ENCODE data around the gene ZNF687.

ZNF687 gene

DNA sequence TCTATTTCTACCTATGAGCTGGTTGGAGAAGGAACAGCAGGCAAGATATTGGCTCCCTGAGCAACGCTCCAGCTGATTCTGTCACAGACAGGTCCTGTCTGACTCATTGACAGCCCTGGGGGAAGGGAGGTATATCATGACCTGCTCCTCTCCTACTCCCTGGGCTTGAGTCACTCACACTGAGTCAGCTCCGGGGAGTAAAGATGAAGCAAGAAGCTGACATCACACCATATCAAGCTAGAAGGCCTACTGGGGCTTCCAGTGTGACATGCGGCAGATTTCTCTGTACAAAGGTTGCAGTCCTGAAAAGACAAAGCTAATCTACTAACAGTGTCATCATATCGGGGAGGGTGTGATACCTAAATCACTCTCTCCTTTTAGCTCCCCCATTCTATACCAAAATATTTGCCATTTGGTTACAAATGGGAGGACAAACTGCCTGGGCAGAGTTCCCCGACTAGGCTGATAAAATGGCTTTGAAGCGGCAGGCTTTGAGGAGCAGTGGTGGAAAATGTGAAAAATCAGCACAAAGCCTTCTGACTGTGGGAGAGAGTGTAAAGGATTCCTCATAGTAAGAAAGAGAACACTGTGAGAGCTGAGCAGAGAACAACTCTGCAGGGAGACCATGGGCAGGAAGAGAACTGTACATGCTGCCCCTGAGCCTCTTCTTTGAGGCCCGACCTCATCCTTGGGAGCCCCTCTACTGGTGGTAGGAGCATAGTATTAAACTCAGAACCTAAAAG lies 29.7 kb downstream of the ZNF687 start:
- peak overlapping the region; percentile 57 for H3K27ac ChIP-seq (ENCODE audit: poor library complexity, severe bottlenecking)
- peaks cover 84% of the 10 kb centered on the region for H3K36me3 ChIP-seq (ENCODE audit: low read depth)
- ATAC-seq (ENCODE audit: low read depth) (peak; percentile 97), DNase-seq (ENCODE audit: low spot score) (peak; percentile 98)
- H3K9me3 ChIP-seq (ENCODE audit: severe bottlenecking) = no peaks in the 10 kb centered on the region
- no peak overlapping the region for H3K4me3 ChIP-seq (ENCODE audit: severe bottlenecking)
- H3K4me1 ChIP-seq (ENCODE audit: insufficient read depth, poor library complexity, severe bottlenecking) = peaks cover 22% of the 10 kb centered on the region
- TF ChIP-seq, protein P1, sequence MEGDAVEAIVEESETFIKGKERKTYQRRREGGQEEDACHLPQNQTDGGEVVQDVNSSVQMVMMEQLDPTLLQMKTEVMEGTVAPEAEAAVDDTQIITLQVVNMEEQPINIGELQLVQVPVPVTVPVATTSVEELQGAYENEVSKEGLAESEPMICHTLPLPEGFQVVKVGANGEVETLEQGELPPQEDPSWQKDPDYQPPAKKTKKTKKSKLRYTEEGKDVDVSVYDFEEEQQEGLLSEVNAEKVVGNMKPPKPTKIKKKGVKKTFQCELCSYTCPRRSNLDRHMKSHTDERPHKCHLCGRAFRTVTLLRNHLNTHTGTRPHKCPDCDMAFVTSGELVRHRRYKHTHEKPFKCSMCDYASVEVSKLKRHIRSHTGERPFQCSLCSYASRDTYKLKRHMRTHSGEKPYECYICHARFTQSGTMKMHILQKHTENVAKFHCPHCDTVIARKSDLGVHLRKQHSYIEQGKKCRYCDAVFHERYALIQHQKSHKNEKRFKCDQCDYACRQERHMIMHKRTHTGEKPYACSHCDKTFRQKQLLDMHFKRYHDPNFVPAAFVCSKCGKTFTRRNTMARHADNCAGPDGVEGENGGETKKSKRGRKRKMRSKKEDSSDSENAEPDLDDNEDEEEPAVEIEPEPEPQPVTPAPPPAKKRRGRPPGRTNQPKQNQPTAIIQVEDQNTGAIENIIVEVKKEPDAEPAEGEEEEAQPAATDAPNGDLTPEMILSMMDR (IDR thresholded peaks at IDR 0.05; ENCODE audit: poor library complexity, severe bottlenecking) = no peak
- no peaks in the 10 kb centered on the region for H3K27me3 ChIP-seq (ENCODE audit: insufficient read depth, poor library complexity, severe bottlenecking)

DNA sequence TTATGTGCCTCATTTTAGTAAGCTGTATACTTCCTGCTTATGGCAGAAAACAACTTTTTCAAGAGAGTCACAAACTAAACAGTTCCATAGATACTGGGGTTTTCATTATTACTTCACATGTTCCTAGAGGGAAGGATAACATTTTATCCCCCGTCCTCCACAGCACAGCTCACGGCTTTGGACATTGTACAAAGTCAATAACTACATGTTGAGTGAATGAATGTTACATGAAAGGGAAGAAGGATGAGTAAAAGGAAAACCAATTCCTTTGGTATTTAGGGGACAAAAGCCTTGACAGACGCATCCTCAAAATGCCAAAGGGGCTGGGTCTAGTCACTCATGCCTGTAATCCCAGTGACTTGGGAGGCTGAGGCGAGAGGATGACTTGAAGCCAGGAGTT lies 30.3 kb downstream of the ZNF687 start:
- no peaks in the 10 kb centered on the region for H3K9me3 ChIP-seq (ENCODE audit: severe bottlenecking)
- H3K4me1 ChIP-seq (ENCODE audit: insufficient read depth, poor library complexity, severe bottlenecking) = peaks cover 22% of the 10 kb centered on the region
- TF ChIP-seq, protein P1 (IDR thresholded peaks at IDR 0.05; ENCODE audit: poor library complexity, severe bottlenecking) = no peak
- H3K36me3 ChIP-seq (ENCODE audit: low read depth) = peaks cover 81% of the 10 kb centered on the region
- DNase-seq (ENCODE audit: low spot score) (no peak), ATAC-seq (ENCODE audit: low read depth) (no peak)
- H3K4me3 ChIP-seq (ENCODE audit: severe bottlenecking) = no peak overlapping the region
- peak overlapping the region; percentile 57 for H3K27ac ChIP-seq (ENCODE audit: poor library complexity, severe bottlenecking)
- H3K27me3 ChIP-seq (ENCODE audit: insufficient read depth, poor library complexity, severe bottlenecking) = no peaks in the 10 kb centered on the region

DNA sequence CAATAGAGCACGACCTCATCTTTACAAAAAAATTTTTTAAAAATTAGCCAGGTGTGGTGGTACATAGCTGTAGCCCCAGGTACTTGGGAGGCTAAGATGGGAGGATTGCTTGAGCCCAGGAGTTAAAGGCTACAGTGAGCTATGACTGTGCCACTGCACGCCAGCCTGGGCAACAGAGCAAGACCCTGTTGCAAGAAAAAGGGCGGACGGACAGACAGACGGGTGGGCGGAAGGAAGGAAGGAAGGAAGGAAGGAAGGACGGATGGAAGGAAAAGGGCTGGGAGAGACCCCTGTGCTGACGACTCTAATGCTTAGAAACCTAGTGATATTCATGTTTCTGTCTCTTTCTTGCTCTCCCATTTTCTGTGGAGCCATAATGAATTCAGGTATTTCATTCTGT lies 30.7 kb downstream of the ZNF687 start:
- Histone ChIP-seq H3K4me1 (ENCODE audit: insufficient read depth, poor library complexity, severe bottlenecking) (peaks cover 22% of the 10 kb centered on the region), H3K4me3 (ENCODE audit: severe bottlenecking) (no peak overlapping the region), H3K27ac (ENCODE audit: poor library complexity, severe bottlenecking) (peak overlapping the region; percentile 57), H3K36me3 (ENCODE audit: low read depth) (peaks cover 79% of the 10 kb centered on the region), H3K9me3 (ENCODE audit: severe bottlenecking) (no peaks in the 10 kb centered on the region), H3K27me3 (ENCODE audit: insufficient read depth, poor library complexity, severe bottlenecking) (no peaks in the 10 kb centered on the region)
- DNase-seq (ENCODE audit: low spot score) (no peak), ATAC-seq (ENCODE audit: low read depth) (no peak)
- TF ChIP-seq, protein P1 (IDR thresholded peaks at IDR 0.05; ENCODE audit: poor library complexity, severe bottlenecking) = no peak

DNA sequence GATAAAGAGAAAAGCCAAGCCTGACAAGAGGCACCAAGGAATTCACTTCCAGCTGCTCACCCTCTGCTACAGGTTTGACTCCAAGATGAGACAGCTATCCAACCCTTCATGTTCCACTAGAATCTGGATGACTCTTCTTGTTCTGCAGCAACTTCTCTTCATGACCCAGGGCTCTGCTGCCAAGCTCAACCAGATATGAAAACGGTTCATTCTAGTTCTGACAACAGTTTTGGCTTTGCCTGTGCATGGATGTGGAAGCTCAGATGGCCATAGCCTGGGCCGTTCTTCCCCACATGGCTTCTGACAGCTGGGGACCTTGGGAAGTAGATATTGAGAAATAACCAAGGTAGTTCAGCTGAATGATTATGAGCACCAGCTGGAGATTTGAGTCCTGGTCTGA lies 31.4 kb downstream of the ZNF687 start:
- peak overlapping the region; percentile 29 for H3K27ac ChIP-seq (ENCODE audit: poor library complexity, severe bottlenecking)
- peaks cover 22% of the 10 kb centered on the region for H3K4me1 ChIP-seq (ENCODE audit: insufficient read depth, poor library complexity, severe bottlenecking)
- DNase-seq (ENCODE audit: low spot score) = no peak
- no peaks in the 10 kb centered on the region for H3K27me3 ChIP-seq (ENCODE audit: insufficient read depth, poor library complexity, severe bottlenecking)
- no peak for ATAC-seq (ENCODE audit: low read depth)
- TF ChIP-seq, protein P1 (IDR thresholded peaks at IDR 0.05; ENCODE audit: poor library complexity, severe bottlenecking) = no peak
- H3K4me3 ChIP-seq (ENCODE audit: severe bottlenecking) = no peak overlapping the region
- peaks cover 81% of the 10 kb centered on the region for H3K36me3 ChIP-seq (ENCODE audit: low read depth)
- H3K9me3 ChIP-seq (ENCODE audit: severe bottlenecking) = no peaks in the 10 kb centered on the region

Data from RWPE2 (cell line).